ENCODE measurements around the gene SSNA1.
A peak's percentile ranks its signal among the peaks of the same experiment; 100 is the strongest.

Gene SSNA1

DNA sequence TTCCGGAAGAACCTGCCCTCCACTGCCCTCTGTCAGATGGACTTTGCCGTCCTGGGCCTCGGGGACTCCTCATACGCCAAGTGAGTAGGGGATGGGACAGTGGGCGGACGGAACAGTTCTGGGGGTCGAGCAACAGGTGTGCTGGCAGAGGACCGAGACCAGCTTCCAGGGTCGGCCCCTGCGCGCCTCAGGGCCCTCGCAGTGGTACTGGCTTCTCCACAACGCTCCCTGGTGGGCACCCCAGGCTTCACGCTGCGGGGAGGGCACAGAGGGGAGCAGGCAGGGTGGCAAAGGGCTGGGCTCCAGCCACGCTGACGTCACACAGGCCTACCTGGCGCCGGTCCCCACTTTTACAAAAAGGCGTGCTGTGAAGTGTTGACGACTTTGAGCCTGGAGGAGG is 24.0 kb downstream of the SSNA1 start:
- no peak overlapping the region for H3K27ac ChIP-seq
- TF ChIP-seq CTCF (IDR thresholded peaks at IDR 0.05) (no peak), ZFX (IDR thresholded peaks at IDR 0.05; ENCODE audit: borderline replicate concordance) (no peak)

DNA sequence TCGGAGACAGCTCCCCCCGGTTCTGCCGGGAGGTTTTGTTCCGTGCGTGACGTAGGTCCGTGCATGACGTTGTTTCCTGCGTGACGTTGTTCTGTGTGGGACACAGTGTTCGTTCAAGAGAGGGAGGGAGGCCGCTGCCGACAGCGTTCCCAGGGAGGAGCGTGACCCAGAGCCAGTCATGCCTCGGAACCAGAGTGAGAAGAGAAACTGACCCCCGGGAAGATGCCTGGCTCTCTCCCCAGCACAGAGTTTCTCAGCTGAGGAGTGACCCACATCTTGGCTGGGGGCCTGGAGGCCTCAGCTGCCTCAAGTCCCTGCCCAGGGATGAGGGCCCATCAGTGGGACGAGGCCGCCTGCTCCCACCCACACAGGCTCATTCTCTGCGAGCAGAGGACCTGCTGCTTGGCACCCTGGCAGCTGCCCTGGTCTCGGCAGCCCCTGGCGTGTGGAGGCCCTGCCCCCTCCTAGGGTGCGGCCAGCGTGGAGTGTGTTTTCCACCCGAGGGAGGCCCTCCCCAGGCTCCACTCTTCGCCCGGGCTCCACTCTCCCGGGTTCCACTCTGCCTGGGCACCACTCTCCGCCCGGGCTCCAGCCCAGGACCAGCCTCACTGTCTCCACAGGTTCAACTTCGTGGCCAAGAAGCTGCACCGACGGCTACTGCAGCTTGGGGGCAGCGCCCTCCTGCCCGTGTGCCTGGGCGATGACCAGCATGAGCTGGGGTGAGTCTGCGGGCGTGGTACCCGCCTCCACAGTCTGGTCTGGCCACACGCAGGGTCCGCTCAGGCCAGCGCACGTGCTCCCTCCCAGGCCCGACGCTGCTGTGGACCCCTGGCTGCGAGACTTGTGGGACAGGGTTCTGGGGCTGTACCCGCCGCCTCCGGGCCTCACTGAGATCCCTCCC is 24.9 kb downstream of the SSNA1 start:
- no peak overlapping the region for H3K27ac ChIP-seq
- no peak for TF ChIP-seq ZFX (IDR thresholded peaks at IDR 0.05; ENCODE audit: borderline replicate concordance)
- peak; percentile 38 for TF ChIP-seq CTCF (IDR thresholded peaks at IDR 0.05)

GRCh38 chr9:137214620-137215019 is 26.1 kb downstream of the SSNA1 start:
- TF ChIP-seq CTCF (IDR thresholded peaks at IDR 0.05) (no peak), ZFX (IDR thresholded peaks at IDR 0.05; ENCODE audit: borderline replicate concordance) (no peak)
- H3K27ac ChIP-seq: no peak overlapping the region

DNA sequence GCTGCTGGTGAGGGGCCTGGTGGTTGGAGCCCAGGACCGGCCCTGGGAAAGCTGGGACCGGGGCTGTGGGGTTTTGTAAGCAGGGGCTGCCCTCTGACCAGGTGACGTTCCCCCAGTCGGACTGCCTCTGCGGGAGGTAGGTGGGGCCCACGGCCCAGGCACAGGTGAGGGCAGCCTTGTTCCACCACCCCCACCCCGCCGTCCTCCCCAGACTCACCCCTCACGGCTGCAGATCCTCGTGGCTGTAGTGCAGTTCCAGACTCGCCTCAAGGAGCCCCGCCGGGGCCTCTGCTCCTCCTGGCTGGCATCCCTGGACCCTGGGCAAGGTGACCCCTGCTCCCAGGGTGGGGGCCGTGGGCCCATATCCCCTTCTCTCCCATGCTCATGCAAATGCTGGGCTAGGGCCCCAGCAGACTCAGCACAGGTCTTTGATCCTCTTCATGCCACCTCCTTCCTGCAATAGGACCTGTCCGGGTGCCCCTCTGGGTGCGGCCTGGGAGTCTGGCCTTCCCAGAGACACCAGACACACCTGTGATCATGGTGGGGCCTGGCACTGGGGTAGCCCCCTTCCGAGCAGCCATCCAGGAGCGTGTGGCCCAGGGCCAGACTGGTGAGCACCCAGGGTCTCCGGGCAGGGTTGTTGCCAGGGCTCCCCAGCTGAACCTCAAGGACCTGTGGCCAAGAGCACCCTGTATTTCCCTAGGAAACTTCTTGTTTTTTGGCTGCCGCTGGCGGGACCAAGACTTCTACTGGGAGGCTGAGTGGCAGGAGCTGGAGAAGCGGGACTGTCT is 26.9 kb downstream of the SSNA1 start:
- no peak for TF ChIP-seq CTCF (IDR thresholded peaks at IDR 0.05)
- no peak for TF ChIP-seq ZFX (IDR thresholded peaks at IDR 0.05; ENCODE audit: borderline replicate concordance)
- no peak overlapping the region for H3K27ac ChIP-seq

- no peak for TF ChIP-seq ZFX (IDR thresholded peaks at IDR 0.05; ENCODE audit: borderline replicate concordance)
- TF ChIP-seq CTCF (IDR thresholded peaks at IDR 0.05): no peak
Measured at GRCh38 chr9:137216188-137216965, 27.9 kb downstream of the SSNA1 start.

DNA sequence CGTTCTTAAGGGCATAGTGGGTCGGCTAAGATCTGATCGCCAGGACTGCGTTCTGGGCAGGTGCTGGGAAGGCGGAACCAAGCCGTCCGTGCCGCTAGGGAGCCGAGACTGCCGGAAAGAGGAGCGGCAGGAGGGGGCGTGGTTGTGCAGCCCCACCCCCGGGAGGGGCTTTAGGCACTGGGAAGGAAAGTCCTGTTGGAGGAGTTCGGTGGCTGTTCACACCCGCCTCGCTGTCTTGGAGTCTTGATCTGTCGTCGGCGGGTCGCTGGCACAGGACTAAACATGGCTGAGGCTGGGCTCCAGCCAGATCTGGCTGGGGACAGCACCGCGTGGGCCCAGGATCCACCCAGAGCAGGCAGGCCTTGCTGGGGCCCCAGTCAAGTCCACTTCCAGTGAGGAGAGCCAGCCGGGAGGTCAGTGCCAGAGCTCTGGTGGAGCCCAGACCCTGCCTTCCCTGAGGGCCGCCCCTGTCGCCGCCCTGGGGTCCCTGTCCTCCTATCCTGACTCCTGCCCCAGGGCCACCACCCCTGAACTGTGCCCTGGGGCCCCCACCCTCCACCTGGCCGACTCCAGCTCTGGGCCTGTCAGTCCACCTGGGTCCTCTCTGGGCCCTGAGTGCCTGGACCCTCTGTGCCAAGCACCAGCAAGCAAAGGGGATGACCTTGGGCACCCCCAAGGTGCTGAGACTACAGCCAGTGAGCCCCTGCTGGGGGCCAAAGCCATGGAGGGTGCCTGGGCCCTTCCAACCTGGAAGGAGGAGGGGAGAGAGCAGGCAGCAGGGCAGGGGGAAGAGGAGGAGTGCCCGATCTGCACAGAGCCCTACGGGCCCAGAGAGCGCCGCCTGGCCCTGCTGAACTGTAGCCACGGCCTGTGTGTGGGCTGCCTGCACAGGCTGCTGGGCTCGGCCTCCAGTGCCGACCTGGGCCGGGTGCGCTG is 29.1 kb downstream of the SSNA1 start:
- H3K27ac ChIP-seq: peak overlapping the region; percentile 97
- TF ChIP-seq CTCF (IDR thresholded peaks at IDR 0.05) (peak; percentile 10; the same call in 1 of the 2 replicates), ZFX (IDR thresholded peaks at IDR 0.05; ENCODE audit: borderline replicate concordance) (no peak)

More at GRCh38 chr9:137216188-137216965, 27.9 kb downstream of the SSNA1 start:
- H3K27ac ChIP-seq: peak overlapping the region; percentile 97
